Adipose tissue (tissue), 3 donors: Measurements from ENCODE around the gene ZDHHC9. TPM values are rescaled to one million over a fixed set of nuclear protein-coding genes. Genes with fewer than 3 reads are reported as not detected.

Experiments used
- polyA plus RNA-seq, 3 donors: library from polyadenylated mRNA; stranded (reverse); fragments of 200-250 nt; gene quantifications; one replicate each; pipeline ENCODE4 v1.2.3, GENCODE V29; 2013
- donor health status: healthy with polysubstance abuse.
- donor health status: Bipolar disorder and iron deficiency.
- donor health status: healthy.

ZDHHC9 gene
- polyA plus RNA-seq, 3 donors = 10.5 to 32.8 (median 16.3) TPM

Other genes starting within 250 kb of the ZDHHC9 start
- gene APLN, start 188.9 kb downstream of the ZDHHC9 start, polyA plus RNA-seq = 1 to 10 TPM in 2 of 3 donors, under 1 TPM in 1; 0.40 to 2.8 (median 2.3) TPM
- gene XPNPEP2, start 104.9 kb downstream of the ZDHHC9 start, polyA plus RNA-seq = 1 to 10 TPM in 2 of 3 donors, under 1 TPM in 1; 0.87 to 7.4 (median 6.4) TPM
- 10 to 100 TPM in 2 of 3 donors, 1 to 10 TPM in 1; 2.8 to 14.9 (median 10.7) TPM for gene SASH3, start 63.9 kb downstream of the ZDHHC9 start, polyA plus RNA-seq
- 10 to 100 TPM; 13.3 to 17.4 (median 15.2) TPM for gene UTP14A, start 62.3 kb upstream of the ZDHHC9 start, polyA plus RNA-seq
- 1 to 10 TPM; 2.4 to 5.2 (median 3.3) TPM for gene BCORL1, start 138.7 kb upstream of the ZDHHC9 start, polyA plus RNA-seq